Heart left ventricle (tissue), 13 donors: ENCODE data around the gene SMG7.

ENCODE experiments used
- CTCF ChIP-seq, 12 donors: fragments of 200-600 bp; sonication (generic) in 4 of 12; IDR thresholded peaks; one replicate each; pipeline versions ENCODE4 v1.5.0 to v1.8.0; 2018 to 2022; ENCODE audit warnings: antibody characterized with exemption in 12 of 12, mild to moderate bottlenecking in 5 of 12
- POLR2A ChIP-seq, 2 donors: fragments of 450-650 bp; IDR thresholded peaks; one replicate each; pipeline ENCODE4 v1.6.1; 2017; ENCODE audit warnings: antibody characterized with exemption in 2 of 2, mild to moderate bottlenecking in 2 of 2, moderate library complexity in 2 of 2
- donor health status: ischemic (EF 13 %, LVEDD 7.1; RV severe dilation, severe dysfunction).
- donor health status: DM: no; HTN: yes; CAD: no.
- donor health status: DM: no; HTN: no; CAD: no.
- donor health status: ischemic (EF 25% LVEDD 6.9; RV normal size, moderate dysfunction).
- donor health status: ischemic (EF 25% LVEDD 5.7; RV mildly dilated, moderate dysfunction).
- donor health status: ischemic (EF 35%, LVEDD 5.7; RV mildly dilated, moderate dysfunction).
- donor health status: nonischemic (EF 11% LVEDD 7.7; RV severe dilation, severe dysfunction).
- donor health status: DM: yes; HTN: yes; CAD: no.
- donor health status: PGD.
- donor health status: ischemic (EF 29% LVEDD 5.4; RV normal size, mild dysfunction).
- donor health status: nonischemic (EF 23%, LVEDD 6.1; RV moderate dilation, normal function).

DNA sequence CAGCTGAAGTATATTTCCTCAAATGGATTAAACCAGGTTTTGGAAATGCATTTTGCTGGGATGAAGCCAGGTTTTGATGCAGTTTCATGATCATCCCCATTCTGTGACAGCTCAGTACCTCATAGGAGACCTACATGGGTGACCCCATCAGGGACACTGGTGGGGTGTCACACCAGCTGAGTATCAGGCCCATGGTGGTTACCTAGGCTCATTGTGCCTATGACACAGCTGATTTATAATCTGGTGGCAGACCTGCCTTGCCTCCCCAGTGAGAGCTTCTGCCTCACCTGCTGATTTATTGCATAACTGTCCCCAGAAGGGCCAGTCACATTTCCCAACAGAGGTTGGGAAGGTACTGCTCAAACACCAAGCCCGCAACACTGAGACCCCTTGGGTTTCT is 114.2 kb downstream of the SMG7 start:
- TF ChIP-seq CTCF (IDR thresholded peaks at IDR 0.05) (no peak), POLR2A (IDR thresholded peaks at IDR 0.05) (no peak)
